Liver (tissue), 3 donors: Measurements from ENCODE around the gene SLMAP.

Source experiments
- EGR1 ChIP-seq, 2 donors: IDR thresholded peaks; 2 replicates each; pipeline ENCODE4 v1.6.1; 2016 to 2018; ENCODE audit warnings: antibody characterized with exemption in 2 of 2, low read depth in 2 of 2
- FOXA1 ChIP-seq: IDR thresholded peaks from 2 replicates; pipeline ENCODE4 v1.6.1; 2016; ENCODE audit warnings: antibody characterized with exemption
- SP1 ChIP-seq: IDR thresholded peaks from 2 replicates; pipeline ENCODE4 v1.6.1; 2018; ENCODE audit warnings: antibody characterized with exemption, mild to moderate bottlenecking
- TAF1 ChIP-seq: conservative IDR thresholded peaks from 2 replicates; pipeline ENCODE4 v1.6.1; 2016; ENCODE audit warnings: antibody characterized with exemption, mild to moderate bottlenecking
- YY1 ChIP-seq: IDR thresholded peaks from 2 replicates; pipeline ENCODE4 v1.6.1; 2016; ENCODE audit warnings: antibody characterized with exemption, mild to moderate bottlenecking
- TF ChIP-seq, protein P1 (sequence below): fragments of 150-350 bp; IDR thresholded peaks from 2 replicates; pipeline ENCODE4 v1.5.1; 2017; ENCODE audit warnings: improper control_type of control experiment, low read depth, low read length; ENCODE audit not compliant: missing input control
- donor health status: healthy.
- donor health status: healthy.

DNA sequence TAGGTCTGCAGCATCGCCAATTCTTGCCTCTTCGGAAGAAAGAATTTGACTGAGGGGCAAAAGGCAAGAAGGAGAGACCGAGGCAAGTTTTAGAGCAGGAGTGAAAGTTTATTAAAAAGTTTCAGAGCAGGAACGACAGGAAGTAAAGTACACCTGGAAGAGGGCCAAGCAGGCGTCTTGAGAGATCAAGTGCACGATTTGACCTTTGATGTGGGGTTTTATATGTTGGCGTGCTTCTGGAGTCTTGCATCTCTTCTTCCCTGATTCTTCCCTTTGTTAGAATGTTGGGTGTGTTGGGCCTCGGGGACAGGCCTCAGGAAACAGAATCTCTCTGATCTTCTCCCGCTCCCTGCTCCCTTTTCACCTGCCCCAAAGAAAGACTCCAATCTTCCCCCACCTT is 211.5 kb downstream of the SLMAP start:
- TF ChIP-seq, protein P1, sequence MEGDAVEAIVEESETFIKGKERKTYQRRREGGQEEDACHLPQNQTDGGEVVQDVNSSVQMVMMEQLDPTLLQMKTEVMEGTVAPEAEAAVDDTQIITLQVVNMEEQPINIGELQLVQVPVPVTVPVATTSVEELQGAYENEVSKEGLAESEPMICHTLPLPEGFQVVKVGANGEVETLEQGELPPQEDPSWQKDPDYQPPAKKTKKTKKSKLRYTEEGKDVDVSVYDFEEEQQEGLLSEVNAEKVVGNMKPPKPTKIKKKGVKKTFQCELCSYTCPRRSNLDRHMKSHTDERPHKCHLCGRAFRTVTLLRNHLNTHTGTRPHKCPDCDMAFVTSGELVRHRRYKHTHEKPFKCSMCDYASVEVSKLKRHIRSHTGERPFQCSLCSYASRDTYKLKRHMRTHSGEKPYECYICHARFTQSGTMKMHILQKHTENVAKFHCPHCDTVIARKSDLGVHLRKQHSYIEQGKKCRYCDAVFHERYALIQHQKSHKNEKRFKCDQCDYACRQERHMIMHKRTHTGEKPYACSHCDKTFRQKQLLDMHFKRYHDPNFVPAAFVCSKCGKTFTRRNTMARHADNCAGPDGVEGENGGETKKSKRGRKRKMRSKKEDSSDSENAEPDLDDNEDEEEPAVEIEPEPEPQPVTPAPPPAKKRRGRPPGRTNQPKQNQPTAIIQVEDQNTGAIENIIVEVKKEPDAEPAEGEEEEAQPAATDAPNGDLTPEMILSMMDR = no peak
- no peak for TF ChIP-seq SP1
- no peak for TF ChIP-seq YY1
- TF ChIP-seq FOXA1 = no peak
- TF ChIP-seq TAF1 = no peak
- TF ChIP-seq EGR1 (IDR thresholded peaks at IDR 0.05; ENCODE audit: low read depth in 2 of 2) = no peak
